ENCODE measurements around the gene TGFB1. TPM values are rescaled to one million over a fixed set of nuclear protein-coding genes. Genes with fewer than 3 reads are reported as not detected.

Gene TGFB1
- total and polyA plus RNA-seq, 2 of the 13 experiments (the other 11 are each of a cell fraction or from before 2014, with no cell fraction given): 4.1 to 5.4 TPM

DNA sequence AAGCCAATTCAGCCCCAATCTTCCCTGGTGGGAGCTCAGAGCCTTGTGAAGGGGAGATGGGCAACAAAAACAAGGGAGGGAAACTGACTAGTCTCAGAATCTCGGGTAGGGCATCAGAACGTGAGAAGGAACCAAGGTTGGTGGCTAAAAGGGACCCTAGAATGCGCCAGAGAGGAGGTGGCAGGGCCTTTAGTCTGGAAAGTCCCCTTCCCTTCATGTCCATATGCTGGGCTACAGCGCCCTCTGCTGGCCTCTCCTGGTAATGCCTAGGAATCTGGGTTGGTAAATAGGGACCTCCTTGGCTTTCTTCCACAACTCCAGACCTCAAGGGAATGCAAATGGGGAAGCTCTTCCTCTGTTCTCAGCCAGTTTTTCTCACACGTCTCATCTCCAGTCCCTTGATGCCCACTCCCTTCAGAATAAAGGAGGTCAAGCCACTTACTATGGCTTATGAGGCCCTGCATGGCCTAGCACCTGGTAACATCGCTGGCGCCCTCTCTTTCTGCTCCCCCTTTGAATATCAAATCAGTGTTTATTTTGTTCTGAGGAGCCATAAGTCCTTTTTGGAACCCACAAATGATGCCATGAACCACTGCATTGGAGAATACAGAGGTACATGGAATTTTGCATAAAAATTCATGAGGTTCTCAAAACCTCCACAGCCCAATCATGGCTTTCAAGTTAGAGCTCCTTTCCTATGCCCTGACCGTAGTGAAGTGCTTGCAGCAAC is 45.1 kb downstream of the TGFB1 start (continued):
- TF ChIP-seq THAP9 (CRISPR knock-in tag; IDR thresholded peaks at IDR 0.05; ENCODE audit: borderline replicate concordance) (0 out of 2 replicates have a peak, but pooled peaks have one; percentile 35), ZMAT3 (CRISPR knock-in tag; conservative IDR thresholded peaks at IDR 0.05) (no peak), ZNF768 (CRISPR knock-in tag; IDR thresholded peaks at IDR 0.05) (no peak), SP2 (CRISPR knock-in tag; IDR thresholded peaks at IDR 0.05) (no peak), FOXK2 (IDR thresholded peaks at IDR 0.05) (peak; percentile 35; the same call in 1 of the 2 replicates), YEATS4 (CRISPR knock-in tag; IDR thresholded peaks at IDR 0.05; ENCODE audit: borderline replicate concordance) (0 out of 2 replicates have a peak, but pooled peaks have one; percentile 33), ZMYM4 (CRISPR knock-in tag; IDR thresholded peaks at IDR 0.05) (no peak), HOXA5 (CRISPR knock-in tag; IDR thresholded peaks at IDR 0.05) (0 out of 2 replicates have a peak, but pooled peaks have one; percentile 10), SETDB1 (CRISPR knock-in tag; IDR thresholded peaks at IDR 0.05; ENCODE audit: borderline replicate concordance) (no peak), NR2F6 (IDR thresholded peaks at IDR 0.05) (no peak), NR2F6 (CRISPR knock-in tag; IDR thresholded peaks at IDR 0.05) (0 out of 2 replicates have a peak, but pooled peaks have one; percentile 10), TCF7L2 (IDR thresholded peaks at IDR 0.05; ENCODE audit: low read depth, low read length) (no peak), ZFX (CRISPR knock-in tag; IDR thresholded peaks at IDR 0.05; ENCODE audit: low read depth) (peak; percentile 60; the same call in 1 of the 2 replicates), DNMT3B (CRISPR knock-in tag; conservative IDR thresholded peaks at IDR 0.05) (0 out of 2 replicates have a peak, but pooled peaks have one; percentile 68), SMAD1 (CRISPR knock-in tag; IDR thresholded peaks at IDR 0.05; ENCODE audit: borderline replicate concordance, low read depth) (0 out of 2 replicates have a peak, but pooled peaks have one; percentile 44), FOXA1 (IDR thresholded peaks at IDR 0.05) (no peak), FOXA1 (CRISPR knock-in tag; IDR thresholded peaks at IDR 0.05) (peak; percentile 83), ISX (CRISPR knock-in tag; conservative IDR thresholded peaks at IDR 0.05) (no peak), GATAD2A (CRISPR knock-in tag; IDR thresholded peaks at IDR 0.05) (0 out of 2 replicates have a peak, but pooled peaks have one; percentile 45), NKX3-1 (CRISPR knock-in tag; IDR thresholded peaks at IDR 0.05) (no peak), BORCS8-MEF2B (CRISPR knock-in tag; IDR thresholded peaks at IDR 0.05) (no peak), SCMH1 (CRISPR knock-in tag; IDR thresholded peaks at IDR 0.05; ENCODE audit: borderline replicate concordance) (no peak), RFX5 (IDR thresholded peaks at IDR 0.05; ENCODE audit: low read depth, low read length) (no peak)
- TF ChIP-seq, protein P1, sequence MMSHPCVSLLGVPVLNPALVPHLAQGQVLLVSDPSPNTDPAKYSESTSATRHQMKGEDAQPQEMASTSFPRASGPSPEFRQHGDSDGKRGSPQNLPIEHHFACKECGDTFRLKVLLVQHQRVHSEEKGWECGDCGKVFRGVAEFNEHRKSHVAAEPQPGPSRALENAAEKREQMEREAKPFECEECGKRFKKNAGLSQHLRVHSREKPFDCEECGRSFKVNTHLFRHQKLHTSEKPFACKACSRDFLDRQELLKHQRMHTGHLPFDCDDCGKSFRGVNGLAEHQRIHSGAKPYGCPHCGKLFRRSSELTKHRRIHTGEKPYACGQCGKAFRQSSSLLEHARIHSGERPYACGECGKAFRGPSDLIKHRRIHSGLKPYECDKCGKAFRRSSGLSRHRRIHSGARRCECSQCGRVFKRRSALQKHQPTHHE (CRISPR knock-in tag; IDR thresholded peaks at IDR 0.05; ENCODE audit: borderline replicate concordance): no peak
- TF ChIP-seq, protein P2, sequence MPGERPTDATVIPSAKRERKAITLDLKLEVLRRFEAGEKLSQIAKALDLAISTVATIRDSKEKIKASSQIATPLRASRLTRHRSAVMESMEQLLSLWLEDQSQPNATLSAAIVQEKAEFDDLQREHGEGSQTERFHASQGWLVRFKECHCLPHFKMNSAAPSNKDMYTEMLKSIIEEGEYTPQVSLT (CRISPR knock-in tag; IDR thresholded peaks at IDR 0.05; ENCODE audit: borderline replicate concordance, low read depth): no peak

Data from HepG2 (cell line).